ENCODE results near the gene TEAD4.
A peak's percentile ranks its signal among the peaks of the same experiment; 100 is the strongest.

TEAD4 gene

GRCh38 chr12:3032161-3032560 is 73.0 kb downstream of the TEAD4 start:
- H3K27ac ChIP-seq, result no peak overlapping the region
- no peak for TF ChIP-seq CTCF (conservative IDR thresholded peaks at IDR 0.05)

GRCh38 chr12:3032770-3033538 is 73.8 kb downstream of the TEAD4 start:
- H3K27ac ChIP-seq, result no peak overlapping the region
- TF ChIP-seq CTCF (conservative IDR thresholded peaks at IDR 0.05), result no peak

- H3K27ac ChIP-seq, result no peak overlapping the region
- no peak for TF ChIP-seq CTCF (conservative IDR thresholded peaks at IDR 0.05)
Observed at GRCh38 chr12:3033539-3033867, 74.3 kb downstream of the TEAD4 start.

- peak; percentile 87 for TF ChIP-seq CTCF (conservative IDR thresholded peaks at IDR 0.05)
- no peak overlapping the region for H3K27ac ChIP-seq
Observed at GRCh38 chr12:3034067-3034750, 75.0 kb downstream of the TEAD4 start.

- no peak for TF ChIP-seq CTCF (conservative IDR thresholded peaks at IDR 0.05)
- H3K27ac ChIP-seq, result no peak overlapping the region
Observed at GRCh38 chr12:3035171-3035570, 76.0 kb downstream of the TEAD4 start.

- H3K27ac ChIP-seq, result no peak overlapping the region
- peak; percentile 26 for TF ChIP-seq CTCF (conservative IDR thresholded peaks at IDR 0.05)
Observed at GRCh38 chr12:3035815-3036702, 76.9 kb downstream of the TEAD4 start.

Measured in VCaP (cell line).